GM12878 (cell line): ENCODE results near the gene MYO1D. TPM values are rescaled to one million over a fixed set of nuclear protein-coding genes. Genes with fewer than 3 reads are reported as not detected.

Source experiments
- ATAC-seq: fragments of 200-7000 bp; cut with Tn5 transposase; 3 replicates; pipeline ENCODE4 v1.9.1; 2020; ENCODE audit warnings: mild to moderate bottlenecking, moderate library complexity
- BruUV-seq: library from RNA; stranded (reverse); fragments of 400-500 nt; replicated peaks from 2 replicates; lab custom pipeline; 2021; lab: Mats Ljungman, UMichigan
- CTCF ChIA-PET: fragments of 300-600 bp; sonication (Branson Sonifier 250); formaldehyde crosslinking; extraction: SDS; loops from one replicate; lab custom pipeline; 2021; ENCODE audit warnings: inconsistent platforms; lab: Yijun Ruan, JAX
- POLR2A ChIA-PET: fragments of 350-600 bp; formaldehyde crosslinking; extraction: SDS; loops from one replicate; lab custom pipeline; 2021; ENCODE audit warnings: inconsistent platforms; lab: Charles Lee
- RAD21 ChIA-PET: fragments of 300-600 bp; sonication (Branson Sonifier 250); formaldehyde crosslinking; loops from one replicate; lab custom pipeline; 2023; ENCODE audit warnings: antibody characterized with exemption; ENCODE audit not compliant: unreplicated experiment; lab: Charles Lee
- SMC1A ChIA-PET: fragments of 300-600 bp; sonication (Branson Sonifier 250); formaldehyde crosslinking; loops from one replicate; lab custom pipeline; 2023; ENCODE audit not compliant: unreplicated experiment, uncharacterized antibody; lab: Charles Lee
- DNase-seq: peaks from one replicate; pipeline ENCODE4 v3.0.0-alpha.2; 2011; ENCODE audit warnings: low read depth, low spot score
- FAIRE-seq: peaks from 3 replicates; lab custom pipeline; 2011; peaks lifted over from hg19 to GRCh38; lab: Jason Lieb, UNC
- H2AFZ ChIP-seq: 2 replicates; pipeline ENCODE4 v1.6.0; 2011; ENCODE audit warnings: low read depth, low read length, control low read depth; ENCODE audit not compliant: control insufficient read depth
- H3K27ac ChIP-seq: 2 replicates; pipeline ENCODE4 v1.5.1; 2011; ENCODE audit warnings: control low read depth; ENCODE audit not compliant: control insufficient read depth, insufficient read depth
- H3K27me3 ChIP-seq, 2 experiments: replicated peaks in 1 of 2; 2 replicates each; pipeline versions ENCODE4 v1.6.0 to v1.6.1; 2011; ENCODE audit warnings: low read length in 1 of 2; ENCODE audit not compliant: control insufficient read depth in 2 of 2, insufficient read depth in 2 of 2
- H3K36me3 ChIP-seq, 2 experiments: 2 replicates each; pipeline ENCODE4 v1.5.1; 2011; ENCODE audit warnings: low read length in 1 of 2; ENCODE audit not compliant: control insufficient read depth in 2 of 2, insufficient read depth in 2 of 2
- H3K4me1 ChIP-seq: 2 replicates; pipeline ENCODE4 v1.6.1; 2011; ENCODE audit warnings: mild to moderate bottlenecking, low read length, moderate library complexity, mixed read lengths; ENCODE audit not compliant: control insufficient read depth, insufficient read depth
- H3K4me2 ChIP-seq: 2 replicates; pipeline ENCODE4 v1.6.0; 2011; ENCODE audit warnings: control low read depth; ENCODE audit not compliant: control insufficient read depth, insufficient read depth
- H3K4me3 ChIP-seq: fragments of 200-600 bp; sonication (generic); 2 replicates; pipeline ENCODE4 v1.5.1; 2016
- H3K79me2 ChIP-seq: 2 replicates; pipeline ENCODE4 v1.6.0; 2011; ENCODE audit warnings: low read length; ENCODE audit not compliant: control insufficient read depth, insufficient read depth
- H3K9ac ChIP-seq: 2 replicates; pipeline ENCODE4 v1.8.0; 2011; ENCODE audit warnings: low read length, control low read depth, mixed read lengths; ENCODE audit not compliant: control insufficient read depth, insufficient read depth
- H3K9me3 ChIP-seq: replicated peaks from 3 replicates; pipeline ENCODE4 v1.5.1; 2011; ENCODE audit warnings: mild to moderate bottlenecking, low read length; ENCODE audit not compliant: control insufficient read depth, insufficient read depth
- H4K20me1 ChIP-seq: 2 replicates; pipeline ENCODE4 v1.6.0; 2011; ENCODE audit not compliant: control insufficient read depth, insufficient read depth
- BMI1 ChIP-seq: fragments of 450-650 bp; IDR thresholded peaks from 2 replicates; pipeline ENCODE4 v1.6.1; 2016; ENCODE audit warnings: mild to moderate bottlenecking, moderate library complexity, borderline replicate concordance
- CEBPB ChIP-seq, 2 experiments: fragments of 150-350 bp in 1 of 2; IDR thresholded peaks; 2 replicates each; pipeline ENCODE4 v1.6.1; 2012 to 2014; ENCODE audit warnings: low read depth in 2 of 2, low read length in 2 of 2, borderline replicate concordance in 1 of 2, inconsistent platforms in 1 of 2
- DPF2 ChIP-seq: fragments of 450-650 bp; IDR thresholded peaks from 2 replicates; pipeline ENCODE4 v1.6.1; 2017; ENCODE audit warnings: mild to moderate bottlenecking
- EGR1 ChIP-seq, 2 experiments: IDR thresholded peaks; 1 replicate in 1 of 2; 2 replicates in 1 of 2; pipeline ENCODE4 v1.6.1; 2011 to 2012; ENCODE audit warnings: low read depth in 2 of 2, low read length in 2 of 2, borderline replicate concordance in 1 of 2, mild to moderate bottlenecking in 1 of 2, moderate library complexity in 1 of 2
- IKZF1 ChIP-seq: fragments of 450-650 bp; conservative IDR thresholded peaks from 2 replicates; pipeline ENCODE4 v1.6.1; 2017; ENCODE audit warnings: antibody characterized with exemption, mild to moderate bottlenecking
- MEF2A ChIP-seq: IDR thresholded peaks from 2 replicates; pipeline ENCODE4 v1.6.1; 2011; ENCODE audit warnings: low read depth, mild to moderate bottlenecking, low read length, moderate library complexity; ENCODE audit not compliant: insufficient read depth
- MTA2 ChIP-seq: fragments of 450-650 bp; IDR thresholded peaks from 2 replicates; pipeline ENCODE4 v1.6.1; 2016; ENCODE audit warnings: low read depth, mild to moderate bottlenecking, moderate library complexity
- NFIC ChIP-seq: IDR thresholded peaks from 2 replicates; pipeline ENCODE4 v1.6.1; 2012; ENCODE audit warnings: low read depth, mild to moderate bottlenecking, inconsistent platforms, low read length, moderate library complexity
- NR2C2 ChIP-seq: IDR thresholded peaks from 2 replicates; pipeline ENCODE4 v1.6.1; 2011; ENCODE audit warnings: borderline replicate concordance, low read depth; ENCODE audit not compliant: control insufficient read depth, insufficient read length
- PML ChIP-seq: IDR thresholded peaks from 2 replicates; pipeline ENCODE4 v1.6.1; 2012; ENCODE audit warnings: low read length, inconsistent platforms
- RELB ChIP-seq: fragments of 450-650 bp; IDR thresholded peaks from 2 replicates; pipeline ENCODE4 v1.6.1; 2017; ENCODE audit warnings: low read depth, mild to moderate bottlenecking, moderate library complexity
- SREBF2 ChIP-seq: IDR thresholded peaks from 2 replicates; pipeline ENCODE4 v1.6.1; 2012; ENCODE audit warnings: mild to moderate bottlenecking, low read length
- SRF ChIP-seq, 2 experiments: IDR thresholded peaks; 2 replicates each; pipeline ENCODE4 v1.6.1; 2011; ENCODE audit warnings: low read depth in 2 of 2, low read length in 2 of 2, mild to moderate bottlenecking in 1 of 2, moderate library complexity in 1 of 2
- TCF3 ChIP-seq: IDR thresholded peaks from 2 replicates; pipeline ENCODE4 v1.6.1; 2012; ENCODE audit warnings: low read depth, mild to moderate bottlenecking, low read length, borderline replicate concordance; ENCODE audit not compliant: insufficient read depth
- WGBS: methylation state at CpG from one replicate; pipeline ENCODE4 v1.1.6; 2016; ENCODE audit warnings: low lambda C conversion rate; ENCODE audit not compliant: insufficient replicate concordance, insufficient coverage; ENCODE audit errors: missing lambda C conversion rate; 5-methylcytosine and 5-hydroxymethylcytosine counted together
- in situ Hi-C: fragments of 300-500 bp; cut with MboI; formaldehyde crosslinking; loops from 9 replicates; pipeline ENCODE4 v1.14.3; 2018; ENCODE audit warnings: mixed read lengths
- intact Hi-C: fragments of 100-400 bp; cut with micrococcal nuclease; formaldehyde crosslinking; loops from one replicate; pipeline ENCODE4 v1.14.2; 2022; ENCODE audit not compliant: unreplicated experiment
- polyA plus RNA-seq, 11 experiments: library from polyadenylated mRNA; depleted of rRNA in 4 of 11; unstranded in 6 of 11; stranded (reverse) in 5 of 11; fragments of >200 nt; fragmentation: Nextera tagmentation in 4 of 11; fragmentation: Illumina TruSeq in 1 of 11; extraction: Ambion mirVana in 4 of 11; extraction: Trizol in 1 of 11; gene quantifications; 1 replicate in 1 of 11; 2 replicates in 10 of 11; pipeline versions ENCODE4 v1.2.1 to v1.2.3, GENCODE V29; 2011 to 2016; ENCODE audit warnings: inconsistent platforms in 2 of 11, missing spikeins in 2 of 11, low read depth in 1 of 11
- total RNA-seq, 4 experiments: library from RNA; depleted of rRNA in 3 of 4; stranded (reverse); fragments of >200 nt in 3 of 4; fragmentation: Illumina TruSeq in 1 of 4; extraction: Trizol in 1 of 4; gene quantifications; 2 replicates each; pipeline versions ENCODE4 v1.2.1 to v1.2.3, GENCODE V29; 2013 to 2021

Gene MYO1D
- total and polyA plus RNA-seq, 10 of the 15 experiments (the other 5 are each of a cell fraction or from before 2014, with no cell fraction given) = 1.8 to 37.7 (median 25.4) TPM

GRCh38 chr17:32820440-32820839 is 56.5 kb downstream of the MYO1D start:
- 0 out of 2 replicates have a peak, but pooled peaks cover 2% of the 10 kb centered on the region for H3K4me1 ChIP-seq
- no peak overlapping the region for H2AFZ ChIP-seq
- no peaks in the 10 kb centered on the region; the same call in 1 of the 2 replicates for H3K79me2 ChIP-seq
- ChIA-PET POLR2A (interaction anchor here (2.3 kb wide), 1 partner anchor 8 kb away, joined by 8 read pairs; no protein-coding TSS in a partner anchor), SMC1A (interaction anchor here (1.1 kb wide), 1 partner anchor 57 kb away, joined by 5 read pairs; the partner anchor contains the start of gene MYO1D)
- BruUV-seq = no TSS peak
- ATAC-seq = no peak
- TF ChIP-seq SRF (IDR thresholded peaks at IDR 0.05; ENCODE audit: low read depth in 2 of 2, low read length in 2 of 2) (peak in 1 of 2 experiments; percentile 52; a peak in 1 of 4 replicates), BMI1 (no peak)
- TF ChIP-seq, all 136 proteins: peak for 1
- Histone ChIP-seq H3K4me3 (no peak overlapping the region), H3K27ac (no peak overlapping the region), H3K36me3 (no peaks in the 10 kb centered on the region), H3K27me3 (no peaks in the 10 kb centered on the region), H4K20me1 (no peaks in the 10 kb centered on the region), H3K9me3 (no peaks in the 10 kb centered on the region), H3K9ac (no peak overlapping the region), H3K4me2 (no peak overlapping the region)
- intact Hi-C loops = no loop called here
- ChIA-PET CTCF (no interaction called here), RAD21 (no interaction called here)
- 91% methylated on average over 2 of the region's 2 CpGs for WGBS
- no peak for DNase-seq
- FAIRE-seq = no peak
- in situ Hi-C loops = no loop called here

- no peak overlapping the region for H3K4me2 ChIP-seq
- ChIA-PET RAD21 (no interaction called here), CTCF (no interaction called here), POLR2A (interaction anchor here (2.3 kb wide), 1 partner anchor 9 kb away, joined by 8 read pairs; no protein-coding TSS in a partner anchor), SMC1A (no interaction called here)
- DNase-seq (no peak), FAIRE-seq (no peak), ATAC-seq (no peak)
- no peaks in the 10 kb centered on the region; the same call in 1 of the 2 replicates for H3K79me2 ChIP-seq
- intact Hi-C loops = no loop called here
- no peak overlapping the region for H3K4me3 ChIP-seq
- H4K20me1 ChIP-seq = no peaks in the 10 kb centered on the region
- H3K36me3 ChIP-seq = no peaks in the 10 kb centered on the region
- in situ Hi-C loops = no loop called here
- BruUV-seq = no TSS peak
- WGBS = 90% methylated on average over 2 of the region's 2 CpGs
- no peak overlapping the region for H2AFZ ChIP-seq
- no peak overlapping the region for H3K27ac ChIP-seq
- no peaks in the 10 kb centered on the region for H3K27me3 ChIP-seq
- H3K4me1 ChIP-seq = 0 out of 2 replicates have a peak, but pooled peaks cover 2% of the 10 kb centered on the region
- no peak overlapping the region for H3K9ac ChIP-seq
- H3K9me3 ChIP-seq = no peaks in the 10 kb centered on the region
- TF ChIP-seq EGR1 (IDR thresholded peaks at IDR 0.05; ENCODE audit: borderline replicate concordance in 1 of 2, low read depth in 2 of 2, low read length in 2 of 2) (no peak), MEF2A (no peak), DPF2 (no peak), PML (no peak), CEBPB (IDR thresholded peaks at IDR 0.05; ENCODE audit: borderline replicate concordance in 1 of 2, low read depth in 2 of 2, low read length in 2 of 2) (no peak), NFIC (no peak), TCF3 (no peak), NR2C2 (no peak), IKZF1 (no peak), SREBF2 (no peak), RELB (no peak), MTA2 (no peak)
Observed at GRCh38 chr17:32819787-32820186, 57.1 kb downstream of the MYO1D start.
